Measurements from ENCODE around the gene MEX3A. TPM values are rescaled to one million over a fixed set of nuclear protein-coding genes. Genes with fewer than 3 reads are reported as not detected.
"Not testable (repeated sequence)": the region's sequence is repeated elsewhere in the genome, so short reads cannot be mapped to it uniquely, and the experiment has no call there.

Gene MEX3A
- total RNA-seq, 1 experiment from 2014 or later = 5.0 TPM

- Mint-ChIP-seq H3K4me3 (ENCODE audit: low read depth, unreplicated experiment) (no peak overlapping the region), H3K9me3 (ENCODE audit: low read depth, unreplicated experiment) (no peaks in the 10 kb centered on the region), H3K4me1 (ENCODE audit: low read depth, unreplicated experiment) (peaks cover 12% of the 10 kb centered on the region), H3K27ac (ENCODE audit: unreplicated experiment) (no peak overlapping the region), H3K27me3 (ENCODE audit: unreplicated experiment) (no peaks in the 10 kb centered on the region), H3K36me3 (ENCODE audit: insufficient read depth, unreplicated experiment) (peaks cover 35% of the 10 kb centered on the region)
- no TSS peak for BruUV-seq (replicated peaks)
- TF ChIP-seq CTCF (IDR thresholded peaks at IDR 0.05; ENCODE audit: unreplicated experiment) = no peak
- intact Hi-C loops (cut with micrococcal nuclease; ENCODE audit: unreplicated experiment) = no loop called here
- CTCF ChIA-PET = interaction anchor here (0.6 kb wide), 1 partner anchor 318 kb away, joined by 3 read pairs; no protein-coding TSS in a partner anchor
- no peak for DNase-seq
Measured at GRCh38 chr1:156045076-156045475, 37.2 kb downstream of the MEX3A start.

GRCh38 chr1:156042828-156043227 is 39.4 kb downstream of the MEX3A start:
- intact Hi-C loops (cut with micrococcal nuclease; ENCODE audit: unreplicated experiment) = no loop called here
- H3K4me1 Mint-ChIP-seq (ENCODE audit: low read depth, unreplicated experiment) = peaks cover 12% of the 10 kb centered on the region
- H3K27ac Mint-ChIP-seq (ENCODE audit: unreplicated experiment) = no peak overlapping the region

GRCh38 chr1:156034991-156035390 is 47.3 kb downstream of the MEX3A start:
- H3K27ac Mint-ChIP-seq (ENCODE audit: unreplicated experiment); BruUV-seq (replicated peaks); intact Hi-C loops (cut with micrococcal nuclease; ENCODE audit: unreplicated experiment); H3K9me3 Mint-ChIP-seq (ENCODE audit: low read depth, unreplicated experiment); H3K4me3 Mint-ChIP-seq (ENCODE audit: low read depth, unreplicated experiment); H3K4me1 Mint-ChIP-seq (ENCODE audit: low read depth, unreplicated experiment); DNase-seq; H3K27me3 Mint-ChIP-seq (ENCODE audit: unreplicated experiment): not testable (repeated sequence)
- H3K36me3 Mint-ChIP-seq (ENCODE audit: insufficient read depth, unreplicated experiment) = peaks cover 45% of the 10 kb centered on the region
- CTCF ChIA-PET = interaction anchor here (0.6 to 1.0 kb wide), 3 partner anchors 9 to 301 kb away, joined by 3 to 4 read pairs (median 3); no protein-coding TSS in a partner anchor

More at GRCh38 chr1:156042828-156043227, 39.4 kb downstream of the MEX3A start:
- DNase-seq = no peak
- Mint-ChIP-seq H3K9me3 (ENCODE audit: low read depth, unreplicated experiment) (no peaks in the 10 kb centered on the region), H3K4me3 (ENCODE audit: low read depth, unreplicated experiment) (no peak overlapping the region), H3K27me3 (ENCODE audit: unreplicated experiment) (no peaks in the 10 kb centered on the region), H3K36me3 (ENCODE audit: insufficient read depth, unreplicated experiment) (peaks cover 37% of the 10 kb centered on the region)
- no TSS peak for BruUV-seq (replicated peaks)
- CTCF ChIA-PET = no interaction called here
- no peak for TF ChIP-seq CTCF (IDR thresholded peaks at IDR 0.05; ENCODE audit: unreplicated experiment)

GRCh38 chr1:156033011-156033410 is 49.3 kb downstream of the MEX3A start:
- CTCF ChIA-PET = no interaction called here
- no TSS peak for BruUV-seq (replicated peaks)
- Mint-ChIP-seq H3K9me3 (ENCODE audit: low read depth, unreplicated experiment) (no peaks in the 10 kb centered on the region), H3K27ac (ENCODE audit: unreplicated experiment) (no peak overlapping the region), H3K4me1 (ENCODE audit: low read depth, unreplicated experiment) (no peaks in the 10 kb centered on the region), H3K27me3 (ENCODE audit: unreplicated experiment) (no peaks in the 10 kb centered on the region), H3K4me3 (ENCODE audit: low read depth, unreplicated experiment) (no peak overlapping the region), H3K36me3 (ENCODE audit: insufficient read depth, unreplicated experiment) (peaks cover 29% of the 10 kb centered on the region)
- no peak for DNase-seq
- TF ChIP-seq CTCF (IDR thresholded peaks at IDR 0.05; ENCODE audit: unreplicated experiment) = no peak
- intact Hi-C loops (cut with micrococcal nuclease; ENCODE audit: unreplicated experiment) = no loop called here

- Mint-ChIP-seq H3K27me3 (ENCODE audit: unreplicated experiment) (peaks cover 41% of the 10 kb centered on the region), H3K4me1 (ENCODE audit: low read depth, unreplicated experiment) (peaks cover 7% of the 10 kb centered on the region), H3K4me3 (ENCODE audit: low read depth, unreplicated experiment) (no peak overlapping the region), H3K9me3 (ENCODE audit: low read depth, unreplicated experiment) (no peaks in the 10 kb centered on the region), H3K36me3 (ENCODE audit: insufficient read depth, unreplicated experiment) (no peaks in the 10 kb centered on the region), H3K27ac (ENCODE audit: unreplicated experiment) (no peak overlapping the region)
- CTCF ChIA-PET = interaction anchor here (1.1 kb wide), 1 partner anchor 19 kb away, joined by 3 read pairs; no protein-coding TSS in a partner anchor
- BruUV-seq (replicated peaks) = no TSS peak
- DNase-seq = no peak
- intact Hi-C loops (cut with micrococcal nuclease; ENCODE audit: unreplicated experiment) = no loop called here
- TF ChIP-seq CTCF (IDR thresholded peaks at IDR 0.05; ENCODE audit: unreplicated experiment) = no peak
Measured at GRCh38 chr1:156026588-156026987, 55.7 kb downstream of the MEX3A start.

Data from Calu3 (cell line).